ENCODE results near the gene LCA5L.
"Not testable (repeated sequence)": the region's sequence is repeated elsewhere in the genome, so short reads cannot be mapped to it uniquely, and the experiment has no call there.

The LCA5L gene

GRCh38 chr21:39451332-39452206 lies 6.0 kb upstream of the LCA5L start, which contains the start of gene SH3BGR:
SH3BGR (plus strand) TSS chr21:39451970; CDS start chr21:39452097, 127 bp downstream.
- no peak for DNase-seq

GRCh38 chr21:39447264-39447663 lies 1.7 kb upstream of the LCA5L start:
- no peak for DNase-seq

- DNase-seq, result no peak
These were observed 977 bp downstream of the LCA5L start for GRCh38 chr21:39444421-39445180.

GRCh38 chr21:39441502-39442475 lies 3.8 kb downstream of the LCA5L start:
- no peak for DNase-seq

GRCh38 chr21:39439232-39439631 lies 6.3 kb downstream of the LCA5L start:
- DNase-seq, result no peak

- no peak for DNase-seq
These were observed 10.6 kb downstream of the LCA5L start for GRCh38 chr21:39434950-39435349.

- no peak for DNase-seq
These were observed 14.6 kb downstream of the LCA5L start for GRCh38 chr21:39430954-39431353.

- DNase-seq, result no peak
These were observed 15.1 kb downstream of the LCA5L start for GRCh38 chr21:39430457-39430856.

GRCh38 chr21:39430016-39430415 lies 15.6 kb downstream of the LCA5L start:
- DNase-seq, result no peak

- DNase-seq, result no peak
These were observed 16.1 kb downstream of the LCA5L start for GRCh38 chr21:39429445-39429844.

- no peak for DNase-seq
These were observed 22.9 kb downstream of the LCA5L start for GRCh38 chr21:39422527-39423241.

GRCh38 chr21:39419204-39419603 lies 26.4 kb downstream of the LCA5L start:
- DNase-seq, result not testable (repeated sequence)

GRCh38 chr21:39406065-39406464 lies 39.5 kb downstream of the LCA5L start:
- no peak for DNase-seq

- DNase-seq, result no peak
These were observed 45.4 kb downstream of the LCA5L start for GRCh38 chr21:39400173-39400572.

- no peak for DNase-seq
These were observed 47.8 kb downstream of the LCA5L start for GRCh38 chr21:39397646-39398385.

GRCh38 chr21:39392981-39393380 lies 52.6 kb downstream of the LCA5L start:
- no peak for DNase-seq

- no peak for DNase-seq
These were observed 55.3 kb downstream of the LCA5L start for GRCh38 chr21:39390212-39390765.

- no peak for DNase-seq
These were observed 56.8 kb downstream of the LCA5L start for GRCh38 chr21:39388811-39389155.

- no peak for DNase-seq
These were observed 57.4 kb downstream of the LCA5L start for GRCh38 chr21:39388038-39388810.

GRCh38 chr21:39387461-39388037 lies 58.0 kb downstream of the LCA5L start:
- DNase-seq, result no peak

Data from NCI-H1417 treated with DMSO at 0.1 percent for 48 hours (cell line).